GM10266 (cell line): Measurements from ENCODE around the gene PUM1.

Experiments
- DNase-seq: peaks from one replicate; pipeline ENCODE4 v3.0.0; 2012; ENCODE audit errors: extremely low spot score
- TF ChIP-seq, protein P1 (sequence below): IDR thresholded peaks from 2 replicates; pipeline ENCODE4 v1.5.1; 2012; ENCODE audit warnings: mild to moderate bottlenecking, low read depth; ENCODE audit not compliant: control insufficient read depth, insufficient read depth; ENCODE audit errors: missing control alignments

Gene PUM1

DNA sequence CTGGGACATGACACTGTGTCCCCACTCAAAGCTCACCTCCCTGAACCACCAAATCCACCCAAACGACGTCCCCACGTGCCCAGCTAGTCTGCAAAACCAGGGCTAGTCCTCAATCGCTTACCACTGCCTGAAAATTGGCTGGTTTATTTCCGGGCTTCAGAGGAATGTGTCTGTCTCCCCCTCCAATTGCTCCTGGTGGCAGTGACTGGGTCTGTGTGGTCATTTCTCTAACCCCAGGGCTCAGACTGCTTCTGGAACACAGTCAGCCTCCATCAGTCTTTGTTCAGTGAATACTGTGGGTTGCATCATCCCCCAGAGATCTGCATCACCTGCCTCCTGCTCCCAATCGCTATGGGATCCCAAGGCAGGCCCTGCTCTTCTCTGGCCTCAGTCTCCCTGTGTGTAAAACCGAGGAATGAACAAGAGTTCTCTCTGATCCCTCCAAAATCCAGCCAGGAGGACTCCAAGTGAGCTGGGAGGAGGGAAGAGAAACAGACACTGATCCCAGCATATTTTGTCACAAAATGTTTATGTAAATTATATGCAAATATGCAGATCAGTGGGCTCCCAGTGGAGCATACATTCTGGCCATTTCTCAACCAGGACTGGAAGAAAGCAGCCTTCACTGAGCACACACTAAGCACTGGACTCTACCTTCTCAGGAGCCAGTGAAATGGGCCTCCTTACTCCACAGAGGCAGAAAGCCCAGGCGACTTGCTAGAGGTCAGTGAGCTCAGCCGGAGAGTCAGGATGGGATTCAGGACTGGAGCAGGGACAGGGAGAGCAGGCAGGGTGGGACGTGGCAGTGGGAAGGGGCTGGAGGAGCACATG is 177.8 kb downstream of the PUM1 start:
- DNase-seq = no peak
- TF ChIP-seq, protein P1, sequence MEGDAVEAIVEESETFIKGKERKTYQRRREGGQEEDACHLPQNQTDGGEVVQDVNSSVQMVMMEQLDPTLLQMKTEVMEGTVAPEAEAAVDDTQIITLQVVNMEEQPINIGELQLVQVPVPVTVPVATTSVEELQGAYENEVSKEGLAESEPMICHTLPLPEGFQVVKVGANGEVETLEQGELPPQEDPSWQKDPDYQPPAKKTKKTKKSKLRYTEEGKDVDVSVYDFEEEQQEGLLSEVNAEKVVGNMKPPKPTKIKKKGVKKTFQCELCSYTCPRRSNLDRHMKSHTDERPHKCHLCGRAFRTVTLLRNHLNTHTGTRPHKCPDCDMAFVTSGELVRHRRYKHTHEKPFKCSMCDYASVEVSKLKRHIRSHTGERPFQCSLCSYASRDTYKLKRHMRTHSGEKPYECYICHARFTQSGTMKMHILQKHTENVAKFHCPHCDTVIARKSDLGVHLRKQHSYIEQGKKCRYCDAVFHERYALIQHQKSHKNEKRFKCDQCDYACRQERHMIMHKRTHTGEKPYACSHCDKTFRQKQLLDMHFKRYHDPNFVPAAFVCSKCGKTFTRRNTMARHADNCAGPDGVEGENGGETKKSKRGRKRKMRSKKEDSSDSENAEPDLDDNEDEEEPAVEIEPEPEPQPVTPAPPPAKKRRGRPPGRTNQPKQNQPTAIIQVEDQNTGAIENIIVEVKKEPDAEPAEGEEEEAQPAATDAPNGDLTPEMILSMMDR = no peak

DNA sequence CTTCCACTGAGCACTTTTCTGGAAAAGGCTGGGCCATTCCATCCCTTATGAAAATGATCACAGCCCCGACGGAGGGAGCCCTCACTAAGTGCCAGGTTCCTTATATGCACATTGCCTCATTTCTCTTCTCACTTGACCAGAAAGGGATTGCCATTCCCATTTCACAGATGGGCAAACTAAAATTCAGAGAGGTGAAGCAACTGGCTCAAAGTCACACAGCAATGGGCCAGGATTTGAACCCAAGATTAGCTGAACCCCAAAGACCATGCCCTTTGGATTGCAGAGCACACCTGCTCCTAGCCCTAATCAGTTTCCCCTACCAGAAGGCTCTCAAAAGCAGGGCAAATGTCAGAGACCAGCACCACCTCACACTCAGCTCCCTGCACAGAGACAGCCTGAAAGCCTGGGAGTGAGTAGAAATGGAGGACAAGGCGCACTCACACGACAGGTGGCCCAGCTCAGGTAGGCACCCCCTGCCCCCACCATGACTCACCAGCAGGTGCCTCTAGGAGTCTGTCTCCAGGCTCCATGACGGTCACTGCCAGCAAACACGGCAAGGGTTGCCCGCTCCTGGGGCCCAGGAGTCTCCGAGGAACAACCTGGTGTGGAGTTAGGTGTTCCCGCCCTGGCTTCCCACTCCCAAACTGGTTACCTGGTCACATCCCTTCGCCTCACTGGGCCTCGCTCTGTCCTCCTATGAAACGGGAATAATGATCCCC is 178.6 kb downstream of the PUM1 start:
- DNase-seq = no peak

DNA sequence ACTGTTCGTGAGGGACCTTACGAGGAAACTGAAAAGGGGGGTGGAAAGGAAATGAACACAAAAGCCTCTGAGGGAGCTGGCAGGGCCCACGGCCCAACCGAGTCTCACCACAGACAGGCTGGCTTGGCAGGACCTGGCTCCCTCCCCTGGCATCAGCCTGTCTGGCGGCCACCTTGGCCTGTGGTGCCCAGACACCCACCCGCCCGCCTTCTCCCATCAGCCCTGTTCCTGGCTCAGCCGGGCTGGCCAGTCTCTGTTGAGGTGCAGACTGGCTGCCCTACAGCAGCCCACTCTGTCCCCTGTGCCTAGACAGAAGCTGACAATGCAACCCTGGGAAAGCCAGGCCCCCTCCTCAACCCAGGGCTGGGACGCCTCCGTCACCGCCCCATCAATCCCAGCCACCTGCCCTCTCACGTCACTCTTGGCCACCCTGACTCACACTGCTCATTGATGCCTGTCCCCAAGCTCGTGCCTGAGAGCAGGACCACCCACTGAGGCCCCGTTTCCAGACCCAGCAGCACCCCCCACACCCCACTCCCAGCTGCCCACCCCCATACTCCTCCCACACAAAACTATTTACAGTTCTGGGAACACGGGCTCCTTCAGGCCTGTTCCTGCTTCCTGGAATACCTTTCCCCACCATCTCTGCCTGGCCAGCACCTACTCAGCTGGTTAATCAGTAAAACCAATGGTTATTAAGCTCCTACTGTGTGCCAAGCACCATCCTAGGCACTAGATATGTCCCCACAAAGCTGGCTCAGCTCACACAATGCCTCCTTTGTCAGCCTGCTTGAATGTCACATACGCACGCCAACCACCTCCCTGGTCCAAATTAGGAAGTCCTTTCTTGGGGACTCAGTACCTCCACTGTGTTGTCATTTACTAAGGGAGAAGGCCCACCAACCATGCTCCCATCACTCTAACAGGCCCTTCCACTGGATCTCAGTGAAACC is 179.7 kb downstream of the PUM1 start:
- TF ChIP-seq, protein P1 = no peak
- no peak for DNase-seq

More for the DNA sequence above, 178.6 kb downstream of the PUM1 start:
- TF ChIP-seq, protein P1 = no peak

DNA sequence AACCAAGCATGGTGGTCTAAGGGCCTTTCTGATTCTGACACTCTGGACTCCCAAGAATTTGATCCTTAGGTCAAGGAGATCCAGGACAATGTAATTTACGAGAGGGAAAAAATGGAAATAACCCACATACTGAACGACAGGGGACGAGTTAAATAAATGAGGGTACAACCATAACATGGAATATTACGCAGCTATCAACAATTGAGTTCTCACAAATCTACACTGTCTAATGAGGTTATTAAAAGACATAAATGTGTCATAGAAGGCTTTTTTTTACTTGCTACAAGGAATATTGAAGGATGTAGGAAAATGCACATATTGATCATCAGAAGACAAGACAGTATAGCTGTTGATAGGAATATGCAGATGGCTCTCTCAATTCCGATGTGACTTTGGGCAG is 180.8 kb downstream of the PUM1 start:
- DNase-seq = no peak
- TF ChIP-seq, protein P1 = no peak

DNA sequence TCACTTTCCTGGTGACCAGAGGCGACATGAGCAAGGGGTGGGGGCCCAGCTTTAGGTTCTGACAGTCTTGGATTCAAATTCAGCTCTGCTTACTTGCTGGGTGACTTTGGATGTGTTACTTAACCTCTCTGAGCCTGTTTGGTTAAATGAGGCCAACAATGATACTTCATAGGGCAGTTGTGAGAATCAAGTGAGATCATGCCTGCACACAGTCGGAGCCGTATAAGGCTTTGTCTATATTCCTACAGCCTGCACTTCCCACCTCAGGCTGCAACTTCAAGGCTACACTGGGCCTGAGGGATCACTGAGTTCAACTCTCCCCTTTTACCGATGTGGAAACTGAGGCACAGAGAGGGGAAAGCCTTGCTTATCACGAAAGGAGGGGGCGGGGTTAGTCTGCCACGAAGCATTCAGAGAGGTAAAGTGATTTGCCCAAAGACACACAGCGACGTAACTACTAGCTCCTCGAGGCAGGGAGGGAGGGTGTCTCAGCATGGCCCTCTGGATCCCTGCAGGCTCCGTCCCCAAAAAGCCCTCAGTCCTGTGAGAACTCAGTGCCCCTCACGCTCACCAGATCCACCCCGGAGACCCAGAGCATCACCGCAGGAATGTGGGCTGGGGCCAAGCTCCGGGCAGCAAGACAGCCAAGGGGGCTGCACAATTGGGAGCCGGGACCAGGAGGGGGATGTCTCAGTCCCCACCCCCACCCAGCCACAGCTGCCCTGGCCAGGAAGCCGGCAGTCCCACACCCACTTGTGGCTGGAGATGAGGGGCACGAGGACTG is 181.9 kb downstream of the PUM1 start:
- DNase-seq = no peak
- TF ChIP-seq, protein P1 = no peak

DNA sequence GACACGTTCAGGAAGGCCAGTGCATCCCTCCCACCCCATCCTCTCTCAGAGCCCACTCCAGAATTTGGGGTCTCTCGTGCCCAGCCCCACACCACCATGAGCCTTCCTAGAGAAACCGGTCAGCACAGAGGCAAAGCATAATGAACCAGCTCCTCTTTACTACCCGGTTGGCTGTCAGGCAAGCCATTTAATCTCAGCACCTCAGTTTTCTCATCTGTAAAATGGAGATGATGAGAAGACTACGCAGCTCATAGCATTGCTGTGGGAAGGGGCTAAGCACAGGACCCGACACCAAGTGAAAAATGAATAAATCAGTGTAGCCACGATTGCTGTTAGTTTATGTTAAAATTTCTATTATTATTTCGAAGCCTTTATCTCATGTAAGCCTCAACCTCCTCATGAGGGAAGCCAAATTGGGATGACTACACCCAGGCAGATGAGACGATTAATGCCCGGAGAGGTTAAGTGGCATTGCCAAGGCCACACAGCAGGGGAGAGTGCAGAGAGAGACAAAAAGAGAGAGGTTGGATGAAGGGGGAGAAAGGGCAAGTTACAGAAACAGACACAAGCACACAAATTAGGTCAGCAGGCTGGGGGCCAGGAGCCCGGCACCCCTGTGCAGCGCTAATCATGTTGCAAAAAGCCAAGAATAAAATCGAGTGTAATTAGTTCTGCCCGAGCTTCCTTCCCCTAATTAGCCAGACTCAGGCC is 182.7 kb downstream of the PUM1 start:
- TF ChIP-seq, protein P1 = no peak
- DNase-seq = no peak
